KOPT-K1 (cell line): ENCODE measurements around the gene SLC66A2.
"Not testable (repeated sequence)": the region's sequence is repeated elsewhere in the genome, so short reads cannot be mapped to it uniquely, and the experiment has no call there.

Experiments used
- H3K27ac ChIP-seq: fragments of 200-600 bp; sonication (generic); 2 replicates; pipeline ENCODE4 v1.5.1; 2016; ENCODE audit warnings: antibody characterized with exemption, mild to moderate bottlenecking, low read depth, low read length; ENCODE audit not compliant: poor library complexity, severe bottlenecking
- H3K36me3 ChIP-seq: fragments of 200-600 bp; sonication (generic); 2 replicates; pipeline ENCODE4 v1.5.1; 2017; ENCODE audit warnings: antibody characterized with exemption, mild to moderate bottlenecking, low read length, moderate library complexity; ENCODE audit not compliant: insufficient read depth
- H3K9me3 ChIP-seq: fragments of 200-600 bp; sonication (generic); 2 replicates; pipeline ENCODE4 v1.5.1; 2017; ENCODE audit warnings: antibody characterized with exemption, low read length, mild to moderate bottlenecking; ENCODE audit not compliant: insufficient read depth, poor library complexity, severe bottlenecking

Gene SLC66A2

DNA sequence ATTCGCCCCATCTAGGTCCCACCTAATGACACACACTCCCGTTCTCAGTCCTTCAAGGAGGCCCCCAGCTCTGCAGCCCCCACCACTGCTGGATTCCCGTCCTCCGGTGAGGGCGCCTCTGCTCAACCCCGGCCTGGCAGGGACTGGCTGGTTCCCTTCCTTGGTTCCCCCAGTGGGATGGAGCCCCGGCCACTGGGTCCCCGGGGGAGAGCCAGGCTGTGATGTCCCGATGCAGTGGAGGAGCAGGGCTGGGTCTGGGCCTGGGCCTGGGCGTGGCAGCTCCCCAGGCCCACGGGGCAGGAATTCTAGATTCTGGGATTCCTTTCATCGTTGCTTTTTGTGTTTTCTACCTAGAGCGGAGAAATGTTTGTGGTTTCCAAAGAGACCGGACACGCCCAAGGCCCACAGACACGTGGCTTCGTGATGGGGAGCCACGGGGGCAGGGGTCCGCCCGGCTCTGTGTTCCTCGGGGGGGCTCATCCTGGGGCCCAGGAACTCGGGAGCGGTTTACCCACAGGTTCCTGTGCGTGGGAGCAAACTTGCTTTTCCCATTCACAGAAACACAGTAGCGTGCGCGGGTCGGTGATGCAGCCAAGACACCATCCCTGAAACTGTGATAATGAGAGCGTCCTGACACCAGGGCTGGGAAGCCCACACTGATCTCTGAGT lies 67.0 kb downstream of the SLC66A2 start:
- Histone ChIP-seq H3K9me3 (peaks cover 21% of the 10 kb centered on the region), H3K36me3 (no peaks in the 10 kb centered on the region), H3K27ac (no peak overlapping the region)

DNA sequence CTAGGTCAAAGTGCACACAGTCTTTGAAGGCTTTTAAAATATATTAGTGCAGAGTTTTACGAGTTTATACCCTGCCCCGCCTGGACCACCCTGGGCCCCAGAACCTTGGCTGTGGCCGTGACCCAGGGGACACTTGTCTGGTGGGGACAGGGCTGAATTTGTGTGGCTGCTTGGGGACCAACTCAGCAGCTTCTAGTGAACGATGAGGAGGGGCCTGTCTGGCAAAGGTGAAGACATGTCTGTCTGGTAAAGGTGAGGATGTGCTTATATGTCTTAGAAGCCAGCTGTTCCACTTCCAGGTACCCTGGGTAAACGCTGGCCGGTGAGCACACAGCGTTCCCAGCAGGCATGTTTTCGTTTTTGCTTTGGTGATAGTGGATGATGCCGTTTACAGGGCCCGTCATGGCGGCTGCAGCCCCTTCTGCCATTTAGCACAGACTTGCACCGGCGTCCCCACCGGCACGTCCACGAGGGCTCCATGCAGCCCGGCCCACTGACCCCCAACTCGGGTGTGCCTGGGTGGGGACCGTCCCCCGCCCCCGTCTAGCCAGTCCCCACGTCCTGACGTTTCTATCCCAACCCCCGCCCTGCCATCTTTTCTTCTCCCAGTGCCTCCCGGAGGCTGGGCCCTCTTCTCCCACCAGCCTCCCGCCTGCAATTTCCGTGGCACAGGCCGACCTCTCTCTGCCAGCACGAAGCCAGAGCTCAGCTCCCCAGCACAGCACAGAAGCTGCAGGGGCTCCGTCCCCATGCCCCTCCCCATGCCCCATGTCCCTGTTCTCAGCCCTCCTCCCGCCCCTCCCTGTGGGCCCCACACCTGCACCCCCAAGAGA lies 67.8 kb downstream of the SLC66A2 start:
- H3K9me3 ChIP-seq: peaks cover 14% of the 10 kb centered on the region
- no peak overlapping the region for H3K27ac ChIP-seq

DNA sequence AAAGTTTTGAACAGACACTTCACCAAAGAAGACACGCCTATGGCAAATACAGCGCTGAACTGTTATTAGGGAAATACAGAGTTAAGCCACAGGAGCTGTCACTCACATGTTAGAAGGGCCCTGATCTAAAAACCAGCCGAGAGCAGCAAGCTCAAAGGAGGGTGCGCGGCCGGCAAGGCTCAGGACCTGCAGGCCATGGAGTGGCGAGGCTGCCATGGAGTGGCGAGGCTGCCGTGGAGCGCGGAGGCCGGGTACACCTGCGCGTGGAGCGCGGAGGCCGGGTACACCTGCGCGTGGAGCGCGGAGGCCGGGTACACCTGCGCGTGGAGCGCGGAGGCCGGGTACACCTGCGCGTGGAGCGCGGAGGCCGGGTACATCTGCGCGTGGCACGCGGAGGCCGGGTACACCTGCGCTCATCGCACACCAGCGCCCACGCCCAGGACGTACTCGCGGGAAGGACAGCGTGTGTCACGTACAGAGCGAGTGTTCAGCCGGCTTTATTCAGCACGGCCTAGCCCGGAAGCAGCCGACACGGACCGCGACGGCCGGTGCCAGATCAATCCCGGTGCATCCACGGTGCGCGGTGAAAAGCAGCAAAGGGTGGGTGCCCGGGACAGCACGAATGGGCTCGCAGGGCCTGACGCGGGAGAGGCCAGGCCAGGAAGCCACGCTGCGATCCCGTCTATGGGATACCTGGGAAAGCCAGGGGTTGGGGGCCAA lies 68.8 kb downstream of the SLC66A2 start:
- Histone ChIP-seq H3K27ac (no peak overlapping the region), H3K36me3 (no peaks in the 10 kb centered on the region)

More for the DNA sequence above, 67.8 kb downstream of the SLC66A2 start:
- no peaks in the 10 kb centered on the region for H3K36me3 ChIP-seq

GRCh38 chr18:79881695-79882094 lies 69.8 kb downstream of the SLC66A2 start:
- Histone ChIP-seq H3K36me3 (no peaks in the 10 kb centered on the region), H3K27ac (no peak overlapping the region), H3K9me3 (no peaks in the 10 kb centered on the region)

More for the DNA sequence above, 68.8 kb downstream of the SLC66A2 start:
- H3K9me3 ChIP-seq: peaks cover 10% of the 10 kb centered on the region

DNA sequence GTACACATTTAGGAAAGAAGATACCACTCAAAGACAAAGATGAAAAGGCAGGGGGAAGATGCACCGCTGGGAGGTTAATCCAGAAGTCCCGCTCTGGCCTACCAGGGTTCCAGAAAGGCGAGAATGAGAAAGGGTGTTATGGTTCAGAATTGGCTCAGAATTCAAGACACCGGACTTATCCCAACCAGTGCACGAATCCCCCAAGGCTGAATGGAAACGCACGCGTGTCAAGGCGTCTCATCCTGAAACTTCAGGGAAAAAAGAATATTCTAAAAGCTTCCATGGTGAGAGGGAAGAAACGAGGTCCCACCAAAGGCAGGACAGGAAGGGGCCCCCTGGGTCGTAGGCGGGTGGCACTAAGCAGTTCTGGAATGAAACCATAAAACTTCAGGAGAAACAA lies 71.9 kb downstream of the SLC66A2 start:
- H3K36me3 ChIP-seq: no peaks in the 10 kb centered on the region
- no peak overlapping the region for H3K27ac ChIP-seq
- no peaks in the 10 kb centered on the region for H3K9me3 ChIP-seq

DNA sequence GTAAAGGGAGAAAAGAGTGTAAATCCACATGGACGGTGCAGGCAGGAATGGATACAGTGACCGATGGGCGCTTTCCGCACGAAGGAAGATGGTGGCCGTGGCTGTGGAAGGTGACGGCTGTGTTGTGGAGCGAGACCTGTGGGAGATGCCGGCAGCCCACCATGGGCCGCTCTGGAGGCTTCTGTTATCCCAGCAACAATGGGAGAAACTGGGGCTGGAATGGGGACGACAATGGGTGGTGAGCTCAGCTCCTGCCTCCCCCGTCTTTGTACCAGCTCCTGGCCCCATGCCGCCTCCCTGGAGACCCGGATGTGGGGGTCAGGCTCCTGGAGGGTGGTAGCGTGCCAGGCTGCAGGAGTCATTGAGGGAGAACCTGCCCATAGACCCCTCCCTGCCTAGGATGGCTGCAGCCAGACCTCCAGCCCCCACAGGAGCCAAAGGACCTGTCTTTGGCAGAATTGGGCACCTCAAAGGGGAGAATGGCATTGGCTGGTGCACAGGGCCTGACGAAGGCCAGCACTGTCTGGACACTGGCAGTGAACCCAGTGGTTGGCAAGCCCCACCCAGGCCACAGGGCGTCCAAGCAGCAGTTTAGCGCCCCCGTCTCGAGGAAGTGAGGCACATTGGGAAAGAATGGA lies 72.6 kb downstream of the SLC66A2 start:
- Histone ChIP-seq H3K27ac (no peak overlapping the region), H3K36me3 (no peaks in the 10 kb centered on the region), H3K9me3 (no peaks in the 10 kb centered on the region)

DNA sequence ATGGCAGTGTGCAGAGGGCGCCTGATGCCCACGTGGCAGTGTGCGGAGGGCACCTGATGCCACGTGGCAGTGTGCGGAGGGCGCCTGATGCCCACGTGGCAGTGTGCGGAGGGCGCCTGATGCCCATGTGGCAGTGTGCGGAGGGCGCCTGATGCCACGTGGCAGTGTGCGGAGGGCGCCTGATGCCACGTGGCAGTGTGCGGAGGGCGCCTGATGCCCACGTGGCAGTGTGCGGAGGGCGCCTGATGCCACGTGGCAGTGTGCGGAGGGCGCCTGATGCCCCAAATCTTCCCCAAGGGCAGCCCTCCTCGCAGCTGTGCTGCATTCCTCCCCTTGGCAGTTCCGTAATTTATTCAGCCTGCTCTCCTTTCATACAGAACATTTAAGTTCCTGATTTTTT lies 73.2 kb downstream of the SLC66A2 start:
- H3K36me3 ChIP-seq, H3K9me3 ChIP-seq, H3K27ac ChIP-seq: not testable (repeated sequence)

DNA sequence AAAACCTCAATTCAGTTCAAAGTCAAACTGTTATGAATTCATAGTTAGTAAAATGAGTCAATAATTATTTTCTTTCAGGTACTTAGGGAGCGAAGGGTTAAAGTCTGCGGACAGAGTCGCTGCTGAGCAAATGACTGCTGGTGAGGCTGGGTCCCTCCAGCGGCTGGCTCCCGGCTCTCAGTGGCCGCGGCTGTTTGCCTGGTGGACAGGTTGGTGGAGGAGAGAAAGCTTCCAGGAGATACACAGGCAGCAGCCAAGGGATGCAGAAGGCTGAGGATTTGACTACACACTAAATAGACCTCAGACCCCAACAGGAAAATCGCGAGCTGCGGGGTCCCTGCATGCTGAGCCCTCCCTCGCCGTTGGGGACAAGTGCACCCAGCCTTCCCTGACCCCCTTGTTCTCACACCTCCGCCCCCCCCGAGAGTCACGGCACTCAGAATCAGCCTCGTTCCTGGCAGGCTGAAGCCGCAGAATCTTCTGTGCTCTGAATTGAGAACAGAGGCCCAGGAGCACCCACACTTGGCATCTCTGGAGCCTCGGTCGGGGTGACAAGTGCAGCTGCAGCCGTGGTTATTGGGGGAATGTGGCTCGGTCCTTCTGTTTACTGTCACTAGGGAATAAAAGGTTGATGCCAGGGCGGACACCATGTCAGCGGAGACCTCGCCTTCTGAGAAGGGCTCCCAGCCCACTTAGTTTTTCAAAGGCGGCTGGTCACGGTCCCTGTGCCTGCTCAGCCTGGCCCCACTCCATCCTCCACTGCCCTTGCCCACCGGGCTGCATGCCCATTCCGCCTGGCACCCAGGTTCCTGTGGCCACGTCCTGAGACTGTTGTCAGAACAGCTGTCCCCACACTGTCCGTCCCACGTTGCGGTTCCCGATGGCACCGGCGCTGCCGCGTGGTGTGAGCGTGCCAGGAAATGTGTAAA lies 74.0 kb downstream of the SLC66A2 start:
- Histone ChIP-seq H3K27ac (no peak overlapping the region), H3K36me3 (no peaks in the 10 kb centered on the region), H3K9me3 (no peaks in the 10 kb centered on the region)

GRCh38 chr18:79876497-79876896 lies 75.0 kb downstream of the SLC66A2 start:
- Histone ChIP-seq H3K27ac (no peak overlapping the region), H3K36me3 (no peaks in the 10 kb centered on the region), H3K9me3 (no peaks in the 10 kb centered on the region)

DNA sequence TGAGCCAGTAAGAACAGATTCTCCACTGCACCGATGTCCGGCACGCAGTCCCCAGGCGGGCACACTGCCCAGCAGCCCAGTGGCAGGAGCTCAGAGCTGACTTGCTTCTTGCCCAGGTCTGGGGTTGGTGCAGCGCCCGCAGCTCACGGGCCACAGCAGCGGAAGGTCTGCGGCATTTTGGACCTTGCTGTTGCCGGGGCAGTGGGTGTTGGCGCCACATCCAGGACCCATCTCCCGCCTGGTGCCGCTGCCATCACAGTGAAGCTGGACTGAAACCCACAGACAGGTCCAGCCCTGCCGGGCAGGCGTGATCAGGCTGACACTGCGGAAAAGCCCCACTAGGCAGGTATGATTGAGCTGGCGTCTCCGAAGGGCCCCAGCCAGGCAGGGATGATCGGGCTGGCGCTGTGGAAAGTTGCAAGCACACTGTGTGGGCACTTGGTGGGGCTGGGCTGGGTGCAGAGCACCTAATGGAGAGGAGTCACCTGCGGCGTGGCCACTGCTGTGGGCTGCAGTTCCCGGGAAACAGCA lies 75.5 kb downstream of the SLC66A2 start:
- Histone ChIP-seq H3K9me3 (no peaks in the 10 kb centered on the region), H3K36me3 (no peaks in the 10 kb centered on the region), H3K27ac (no peak overlapping the region)

GRCh38 chr18:79875531-79875919 lies 75.9 kb downstream of the SLC66A2 start:
- Histone ChIP-seq H3K9me3 (no peaks in the 10 kb centered on the region), H3K36me3 (no peaks in the 10 kb centered on the region), H3K27ac (no peak overlapping the region)

- Histone ChIP-seq H3K27ac (no peak overlapping the region), H3K36me3 (no peaks in the 10 kb centered on the region), H3K9me3 (no peaks in the 10 kb centered on the region)
These were observed 76.6 kb downstream of the SLC66A2 start for GRCh38 chr18:79874553-79875530.

GRCh38 chr18:79873449-79874110 lies 77.9 kb downstream of the SLC66A2 start:
- Histone ChIP-seq H3K36me3 (no peaks in the 10 kb centered on the region), H3K27ac (no peak overlapping the region), H3K9me3 (no peaks in the 10 kb centered on the region)
